GM18505 (cell line): ENCODE data around the gene MYBBP1A.
"Not testable (repeated sequence)": the region's sequence is repeated elsewhere in the genome, so short reads cannot be mapped to it uniquely, and the experiment has no call there.

Source experiments
- ATAC-seq: cut with Tn5 transposase; IDR thresholded peaks from one replicate; pipeline ENCODE4 v1.9.1; 2021; ENCODE audit not compliant: unreplicated experiment
- POLR2A ChIP-seq: IDR thresholded peaks from 4 replicates; pipeline ENCODE4 v1.6.1; 2011; ENCODE audit warnings: borderline replicate concordance; ENCODE audit not compliant: insufficient read depth, insufficient read length; ENCODE audit errors: extremely low read depth

Gene MYBBP1A

GRCh38 chr17:4594931-4595684, 39.9 kb upstream of the MYBBP1A start:
- TF ChIP-seq POLR2A, result no peak

GRCh38 chr17:4594406-4594805, 39.2 kb upstream of the MYBBP1A start:
- no peak for TF ChIP-seq POLR2A
- no peak for ATAC-seq

More at GRCh38 chr17:4594931-4595684, 39.9 kb upstream of the MYBBP1A start:
- ATAC-seq, result no peak

- no peak for ATAC-seq
- no peak for TF ChIP-seq POLR2A
Observed at GRCh38 chr17:4593021-4593421, 37.8 kb upstream of the MYBBP1A start.

- no peak for ATAC-seq
- no peak for TF ChIP-seq POLR2A
Observed at GRCh38 chr17:4592240-4593005, 37.2 kb upstream of the MYBBP1A start.

GRCh38 chr17:4591529-4591928, 36.3 kb upstream of the MYBBP1A start:
- no peak for ATAC-seq

GRCh38 chr17:4590981-4591453, 35.8 kb upstream of the MYBBP1A start:
- TF ChIP-seq POLR2A, result no peak
- ATAC-seq, result no peak

More at GRCh38 chr17:4591529-4591928, 36.3 kb upstream of the MYBBP1A start:
- TF ChIP-seq POLR2A, result no peak

GRCh38 chr17:4590042-4590441, 34.9 kb upstream of the MYBBP1A start:
- not testable (repeated sequence) for ATAC-seq

GRCh38 chr17:4588898-4589625, 33.9 kb upstream of the MYBBP1A start:
- no peak for TF ChIP-seq POLR2A
- ATAC-seq, result no peak

GRCh38 chr17:4588391-4588790, 33.2 kb upstream of the MYBBP1A start:
- TF ChIP-seq POLR2A, result no peak
- ATAC-seq, result no peak

GRCh38 chr17:4587803-4588202, 32.6 kb upstream of the MYBBP1A start:
- ATAC-seq, result no peak
- TF ChIP-seq POLR2A, result no peak

GRCh38 chr17:4587195-4587594, 32.0 kb upstream of the MYBBP1A start:
- ATAC-seq, result no peak
- no peak for TF ChIP-seq POLR2A

- ATAC-seq, result no peak
- no peak for TF ChIP-seq POLR2A
Observed at GRCh38 chr17:4586043-4586442, 30.9 kb upstream of the MYBBP1A start.

GRCh38 chr17:4585638-4585994, 30.4 kb upstream of the MYBBP1A start:
- TF ChIP-seq POLR2A, result no peak
- ATAC-seq, result no peak
